Subcutaneous abdominal adipose tissue (tissue), 5 donors: Measurements from ENCODE around the gene SRCIN1.
"Not testable (repeated sequence)": the region's sequence is repeated elsewhere in the genome, so short reads cannot be mapped to it uniquely, and the experiment has no call there.

Experiments
- H3K27ac ChIP-seq: one replicate; pipeline ENCODE4 v1.7.0; 2013; ENCODE audit warnings: low read depth, mild to moderate bottlenecking, inconsistent platforms, low read length, moderate library complexity
- H3K27me3 ChIP-seq, 5 donors: one replicate each; pipeline ENCODE4 v1.7.0; 2013; ENCODE audit warnings: low read length in 5 of 5, inconsistent platforms in 1 of 5; ENCODE audit not compliant: control insufficient read depth in 5 of 5, insufficient read depth in 4 of 5
- H3K36me3 ChIP-seq, 5 donors: one replicate each; pipeline ENCODE4 v1.7.0; 2013; ENCODE audit warnings: low read length in 5 of 5; ENCODE audit not compliant: control insufficient read depth in 5 of 5, insufficient read depth in 5 of 5
- H3K4me1 ChIP-seq, 5 donors: one replicate each; pipeline ENCODE4 v1.7.0; 2013; ENCODE audit warnings: low read length in 5 of 5, mild to moderate bottlenecking in 3 of 5, moderate library complexity in 1 of 5; ENCODE audit not compliant: control insufficient read depth in 5 of 5, insufficient read depth in 5 of 5
- H3K4me3 ChIP-seq, 5 donors: one replicate each; pipeline ENCODE4 v1.7.0; 2013; ENCODE audit warnings: low read length in 5 of 5, low read depth in 1 of 5
- H3K9ac ChIP-seq, 5 donors: one replicate each; pipeline ENCODE4 v1.7.0; 2013; ENCODE audit warnings: low read length in 5 of 5, mild to moderate bottlenecking in 4 of 5, moderate library complexity in 3 of 5
- H3K9me3 ChIP-seq, 5 donors: one replicate each; pipeline ENCODE4 v1.7.0; 2013; ENCODE audit warnings: low read length in 5 of 5; ENCODE audit not compliant: control insufficient read depth in 5 of 5
- donor health status: healthy.
- donor health status: healthy.
- donor health status: healthy.
- donor health status: healthy.
- donor health status: healthy.

The SRCIN1 gene

DNA sequence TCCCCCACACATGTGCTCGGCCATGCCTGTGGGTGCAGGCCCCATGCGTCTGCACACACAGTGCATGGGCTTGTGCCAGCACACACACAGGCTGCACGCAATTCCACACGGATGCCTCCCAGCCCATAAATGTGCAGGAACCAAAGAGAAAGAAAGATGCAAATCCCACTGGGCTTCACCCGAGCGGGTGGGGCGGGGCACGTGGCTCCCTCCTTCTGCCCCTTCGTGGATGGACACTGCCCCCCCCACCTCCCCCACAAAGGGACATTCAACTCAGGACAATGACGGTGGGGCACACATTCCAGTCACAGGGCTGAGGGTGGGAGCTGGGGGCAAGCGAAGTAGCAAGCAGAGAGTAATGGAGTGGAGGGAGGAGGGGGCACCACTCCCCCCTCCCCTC lies 74.9 kb downstream of the SRCIN1 start:
- H3K27me3 ChIP-seq, result peaks cover 20 to 45% (median 29%) of the 10 kb centered on the region in 5 donors

DNA sequence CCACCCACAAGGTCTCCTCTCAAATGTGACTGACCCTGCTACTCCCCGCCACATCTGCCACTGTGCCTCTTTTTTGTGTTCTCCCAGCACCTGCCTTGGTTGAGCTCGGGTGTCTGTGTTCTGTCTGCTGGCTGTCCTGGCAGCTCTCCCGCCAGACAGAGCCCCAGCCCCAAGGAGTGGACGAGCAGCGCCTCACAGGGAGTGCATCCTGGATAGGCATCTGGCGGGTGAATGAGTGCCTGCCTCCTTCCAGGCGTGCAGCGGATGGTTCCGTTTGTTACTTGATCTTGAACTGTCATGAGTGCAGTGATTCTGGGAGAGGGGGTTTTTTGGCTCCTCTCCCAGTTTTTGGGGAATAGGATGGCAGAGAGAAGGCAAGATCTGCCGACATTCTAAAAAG lies 77.6 kb downstream of the SRCIN1 start:
- not testable (repeated sequence) for H3K4me3 ChIP-seq, H3K36me3 ChIP-seq, H3K9me3 ChIP-seq, H3K27ac ChIP-seq, H3K9ac ChIP-seq, H3K4me1 ChIP-seq
- peaks cover 7 to 30% (median 21%) of the 10 kb centered on the region in 5 donors for H3K27me3 ChIP-seq

More for the DNA sequence above, 74.9 kb downstream of the SRCIN1 start:
- not testable (repeated sequence) for H3K9ac ChIP-seq, H3K36me3 ChIP-seq, H3K4me1 ChIP-seq, H3K9me3 ChIP-seq, H3K27ac ChIP-seq, H3K4me3 ChIP-seq

DNA sequence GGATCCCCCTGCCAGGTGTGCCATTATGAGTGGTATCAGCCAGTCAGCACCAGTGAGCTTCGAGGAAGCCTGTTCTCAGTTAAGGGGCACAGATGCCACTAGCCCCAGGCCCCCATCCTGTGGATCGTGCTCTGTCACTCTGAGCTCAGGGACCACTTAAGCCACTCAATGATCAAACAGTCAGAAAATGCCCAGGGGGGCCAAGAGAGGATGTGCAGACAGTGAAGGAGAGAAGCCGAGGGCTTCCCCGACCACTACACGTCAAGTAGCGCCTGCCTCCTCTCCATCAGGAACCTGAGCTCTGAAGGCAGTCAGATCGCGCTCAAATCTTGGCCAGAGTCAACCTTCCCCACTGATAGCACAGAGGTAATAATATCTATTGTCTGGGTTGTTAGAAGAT lies 79.2 kb downstream of the SRCIN1 start:
- not testable (repeated sequence) for H3K36me3 ChIP-seq, H3K9ac ChIP-seq, H3K27ac ChIP-seq, H3K4me1 ChIP-seq, H3K4me3 ChIP-seq, H3K9me3 ChIP-seq
- peaks cover 0 to 16% (median 13%) of the 10 kb centered on the region in 5 donors for H3K27me3 ChIP-seq

DNA sequence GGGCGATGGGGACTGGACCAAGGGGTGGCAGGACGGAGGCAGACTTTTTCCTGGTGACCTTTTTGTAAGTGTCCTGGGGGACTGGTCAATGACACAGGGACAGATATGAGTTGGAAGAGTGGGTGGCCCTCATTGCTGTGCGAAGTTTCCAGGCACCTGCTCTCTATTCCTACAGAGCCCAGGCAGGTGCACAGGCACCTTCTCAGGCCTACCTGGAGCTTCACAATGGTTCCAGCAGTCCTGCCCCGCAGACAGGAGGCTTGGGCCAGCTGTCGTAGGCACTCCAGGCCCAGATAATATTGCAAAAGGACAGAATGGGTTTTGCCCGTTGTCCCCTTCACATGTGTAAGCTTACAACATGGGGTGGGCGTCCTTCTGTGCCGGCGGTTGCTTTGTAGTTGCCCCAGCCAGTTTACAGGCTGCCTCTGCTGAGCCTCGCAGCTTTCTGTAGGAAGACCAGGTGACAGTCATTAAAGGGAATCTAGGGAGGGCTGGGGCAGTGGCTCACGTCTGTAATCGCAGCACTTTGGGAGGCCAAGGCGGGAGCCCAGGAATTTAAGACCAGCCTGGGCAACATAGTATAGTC lies 93.2 kb downstream of the SRCIN1 start:
- no peak overlapping the region for H3K27ac ChIP-seq

DNA sequence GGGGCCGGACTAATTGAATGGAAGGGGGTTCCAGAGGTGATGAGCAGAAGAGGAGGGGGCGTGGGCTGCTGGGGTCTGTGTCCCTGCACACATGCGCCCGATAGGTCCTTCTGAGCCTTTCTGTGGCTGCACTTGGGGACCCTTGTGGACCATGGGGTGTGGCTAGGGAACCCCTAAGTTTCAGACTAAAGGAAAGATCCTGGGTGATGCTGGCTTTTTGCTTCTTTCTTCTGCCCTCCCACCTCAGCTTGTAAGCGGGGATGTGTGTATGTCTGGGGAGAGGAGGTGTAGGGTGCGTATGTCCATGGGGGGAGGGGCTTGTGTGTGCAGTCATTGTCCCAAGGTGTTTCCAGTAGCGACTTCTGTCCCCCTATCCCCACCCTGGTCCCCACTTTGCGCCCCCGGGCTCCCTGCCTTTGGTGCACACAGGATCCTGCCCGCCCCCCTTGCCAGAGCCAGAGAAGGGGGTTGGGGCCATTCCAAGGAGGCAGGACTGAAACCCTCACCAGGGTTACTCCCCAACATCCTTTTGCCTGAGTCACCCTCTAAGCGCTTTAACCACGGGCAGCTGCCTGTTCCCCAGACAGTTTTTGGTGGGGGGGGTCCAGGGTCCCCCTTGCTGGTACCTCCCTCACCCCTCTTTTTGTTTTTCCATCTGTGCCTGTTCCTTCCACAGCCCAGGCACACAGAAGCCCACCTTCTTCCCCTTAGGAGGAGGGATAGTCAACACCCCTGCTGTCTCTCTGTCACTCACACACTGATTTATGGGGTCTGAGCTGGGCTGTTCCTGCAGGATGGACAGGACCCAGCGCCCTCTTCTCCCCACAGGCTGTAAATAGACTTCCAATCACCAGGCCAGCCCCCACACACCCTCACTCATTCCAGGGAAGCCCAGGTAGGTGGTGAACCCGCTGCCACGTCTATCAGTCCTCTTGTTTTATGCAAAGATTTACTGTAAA lies 94.3 kb downstream of the SRCIN1 start:
- peaks cover 0 to 20% (median 11%) of the 10 kb centered on the region in 5 donors for H3K36me3 ChIP-seq
- no peak overlapping the region for H3K9ac ChIP-seq
- no peak overlapping the region for H3K4me3 ChIP-seq
- H3K27ac ChIP-seq, result no peak overlapping the region
- H3K4me1 ChIP-seq, result peaks cover 0 to 13% (median 9%) of the 10 kb centered on the region in 5 donors
- H3K9me3 ChIP-seq, result no peaks in the 10 kb centered on the region
- H3K27me3 ChIP-seq, result peaks cover 0 to 14% (median 3%) of the 10 kb centered on the region in 5 donors

More for the DNA sequence above, 93.2 kb downstream of the SRCIN1 start:
- no peak overlapping the region for H3K4me3 ChIP-seq
- H3K4me1 ChIP-seq, result peaks cover 0 to 13% (median 9%) of the 10 kb centered on the region in 5 donors
- no peak overlapping the region for H3K9ac ChIP-seq
- H3K9me3 ChIP-seq, result no peaks in the 10 kb centered on the region
- H3K27me3 ChIP-seq, result peaks cover 0 to 14% (median 3%) of the 10 kb centered on the region in 5 donors
- peaks cover 0 to 12% (median 3%) of the 10 kb centered on the region in 5 donors for H3K36me3 ChIP-seq

DNA sequence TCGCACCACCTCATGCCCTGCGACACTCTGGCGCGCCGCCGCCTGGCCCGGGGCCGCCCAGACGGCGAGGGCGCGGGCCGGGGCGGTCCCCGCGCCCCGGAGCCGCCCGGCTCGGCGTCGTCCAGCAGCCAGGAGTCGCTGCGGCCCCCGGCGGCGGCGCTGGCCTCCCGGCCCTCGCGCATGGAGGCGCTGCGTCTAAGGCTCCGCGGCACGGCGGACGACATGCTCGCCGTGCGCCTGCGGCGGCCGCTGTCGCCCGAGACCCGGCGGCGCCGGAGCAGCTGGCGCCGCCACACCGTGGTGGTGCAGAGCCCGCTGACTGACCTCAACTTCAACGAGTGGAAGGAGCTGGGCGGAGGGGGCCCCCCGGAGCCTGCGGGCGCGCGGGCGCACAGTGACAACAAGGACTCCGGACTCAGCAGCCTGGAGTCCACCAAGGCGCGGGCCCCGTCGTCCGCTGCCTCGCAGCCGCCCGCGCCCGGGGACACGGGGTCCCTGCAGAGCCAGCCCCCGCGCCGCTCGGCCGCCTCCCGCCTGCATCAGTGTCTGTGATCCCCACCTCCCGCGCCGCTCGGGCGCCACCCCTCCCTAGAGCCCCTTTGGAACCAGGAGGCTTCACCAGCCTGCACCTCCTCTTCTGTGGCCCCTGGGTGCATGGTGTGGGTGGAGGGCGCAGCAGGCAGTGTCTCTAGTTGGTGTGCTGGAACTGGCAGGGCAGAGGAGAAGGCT lies 95.2 kb downstream of the SRCIN1 start:
- H3K9ac ChIP-seq, result no peak overlapping the region
- no peak overlapping the region for H3K27ac ChIP-seq
- peaks cover 0 to 14% (median 3%) of the 10 kb centered on the region in 5 donors for H3K27me3 ChIP-seq
- no peaks in the 10 kb centered on the region for H3K9me3 ChIP-seq
- H3K4me3 ChIP-seq, result no peak overlapping the region
- peaks cover 0 to 13% (median 9%) of the 10 kb centered on the region in 5 donors for H3K4me1 ChIP-seq
- H3K36me3 ChIP-seq, result peaks cover 0 to 28% (median 12%) of the 10 kb centered on the region in 5 donors

DNA sequence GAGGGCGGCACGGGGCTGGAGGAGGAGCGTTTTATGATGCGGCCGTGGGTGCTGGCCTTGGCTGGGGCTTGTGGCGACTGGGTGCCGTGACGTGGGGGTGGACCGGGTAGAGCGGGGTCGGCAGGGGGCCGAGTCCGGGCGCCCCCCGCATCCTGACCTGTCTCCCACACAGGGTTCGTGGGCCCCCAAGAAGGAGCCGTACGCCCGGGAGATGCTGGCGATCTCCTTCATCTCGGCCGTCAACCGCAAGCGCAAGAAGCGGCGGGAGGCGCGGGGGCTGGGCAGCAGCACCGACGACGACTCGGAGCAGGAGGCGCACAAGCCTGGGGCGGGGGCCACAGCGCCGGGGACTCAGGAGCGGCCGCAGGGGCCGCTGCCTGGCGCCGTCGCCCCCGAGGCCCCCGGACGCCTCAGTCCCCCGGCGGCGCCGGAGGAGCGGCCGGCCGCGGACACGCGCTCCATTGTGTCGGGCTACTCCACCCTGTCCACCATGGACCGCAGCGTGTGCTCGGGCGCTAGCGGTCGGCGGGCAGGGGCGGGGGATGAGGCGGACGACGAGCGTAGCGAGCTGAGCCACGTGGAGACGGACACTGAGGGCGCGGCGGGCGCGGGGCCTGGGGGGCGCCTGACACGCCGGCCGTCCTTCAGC lies 95.9 kb downstream of the SRCIN1 start:
- H3K27ac ChIP-seq, result no peak overlapping the region
- peak overlapping the region in 1 of 5 donors; percentile 26 for H3K4me3 ChIP-seq
- no peak overlapping the region for H3K9ac ChIP-seq
- H3K36me3 ChIP-seq, result peaks cover 0 to 28% (median 12%) of the 10 kb centered on the region in 5 donors
- H3K9me3 ChIP-seq, result no peaks in the 10 kb centered on the region
- peaks cover 0 to 13% (median 9%) of the 10 kb centered on the region in 5 donors for H3K4me1 ChIP-seq
- H3K27me3 ChIP-seq, result peaks cover 0 to 14% (median 3%) of the 10 kb centered on the region in 5 donors

DNA sequence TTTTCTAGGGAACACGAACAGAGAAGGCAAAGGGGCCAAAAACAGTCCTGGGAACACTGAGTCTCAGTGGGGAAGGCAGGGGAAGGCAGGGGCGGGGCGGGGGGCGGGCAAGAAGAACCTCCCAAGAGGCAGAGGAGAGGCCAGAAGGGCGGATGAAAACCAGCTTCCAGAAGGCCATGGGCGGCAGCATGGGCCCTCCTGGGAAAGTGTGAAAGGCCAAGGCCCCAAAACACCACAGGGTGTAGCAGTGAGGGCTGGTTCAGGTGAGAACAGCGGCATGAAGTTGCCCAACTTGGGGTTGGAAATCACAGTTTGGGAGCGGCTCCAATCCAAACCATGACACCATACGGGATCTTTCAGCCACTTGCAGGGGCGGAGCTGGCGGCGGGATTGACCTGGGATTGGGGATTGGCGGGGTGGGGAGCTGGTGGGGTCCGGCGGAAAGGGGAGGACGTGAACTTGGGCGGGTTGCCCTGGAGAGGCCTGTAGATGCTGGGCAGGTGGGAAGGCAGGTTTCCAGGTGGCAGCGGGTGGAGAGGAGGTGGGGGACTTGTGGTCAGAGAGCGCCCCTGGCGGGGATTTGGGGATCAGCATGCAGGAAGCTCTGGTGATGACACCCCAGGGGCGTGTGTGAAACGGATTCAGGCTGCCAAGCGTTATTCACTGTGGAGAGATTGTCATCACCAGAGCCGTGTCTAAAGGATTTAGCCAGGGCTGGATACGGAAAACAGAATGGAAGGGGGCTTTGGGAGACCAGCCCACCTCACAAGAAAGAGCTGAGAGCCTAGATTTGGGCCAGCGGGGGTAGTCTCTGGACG lies 96.6 kb downstream of the SRCIN1 start:
- peaks cover 0 to 13% (median 9%) of the 10 kb centered on the region in 5 donors for H3K4me1 ChIP-seq
- peaks cover 0 to 32% (median 17%) of the 10 kb centered on the region in 5 donors for H3K36me3 ChIP-seq
- H3K9me3 ChIP-seq, result no peaks in the 10 kb centered on the region
- peak overlapping the region in 1 of 5 donors; percentile 26 for H3K4me3 ChIP-seq
- H3K9ac ChIP-seq, result no peak overlapping the region
- H3K27me3 ChIP-seq, result peaks cover 0 to 14% (median 3%) of the 10 kb centered on the region in 5 donors
- H3K27ac ChIP-seq, result no peak overlapping the region

DNA sequence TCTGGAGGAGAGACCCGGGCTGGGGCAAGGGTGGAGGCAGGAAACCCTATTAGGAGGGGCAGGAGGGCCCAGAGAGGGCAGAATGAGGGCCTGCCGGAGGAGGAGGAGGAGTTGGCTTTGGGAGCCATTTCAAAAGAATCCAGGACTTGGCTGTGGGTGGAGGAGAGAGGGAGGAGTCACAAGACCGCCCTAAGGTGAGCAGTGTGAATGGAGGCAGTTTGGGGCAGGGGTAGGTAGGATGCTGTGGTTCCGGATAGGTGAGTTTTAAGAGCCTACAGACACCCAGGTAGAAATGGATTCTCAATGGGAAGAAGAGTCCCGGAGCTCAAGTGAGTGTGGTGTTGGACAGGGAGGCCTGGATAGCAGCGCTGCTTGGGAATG lies 97.2 kb downstream of the SRCIN1 start:
- no peaks in the 10 kb centered on the region for H3K9me3 ChIP-seq
- H3K27me3 ChIP-seq, result peaks cover 0 to 14% (median 3%) of the 10 kb centered on the region in 5 donors
- H3K27ac ChIP-seq, result no peak overlapping the region
- H3K4me1 ChIP-seq, result peaks cover 0 to 13% (median 9%) of the 10 kb centered on the region in 5 donors
- H3K9ac ChIP-seq, result no peak overlapping the region
- peaks cover 0 to 38% (median 22%) of the 10 kb centered on the region in 5 donors for H3K36me3 ChIP-seq
- H3K4me3 ChIP-seq, result no peak overlapping the region
